A673 (cell line): ENCODE data around the gene ZNF620.

Source experiments
- EZH2 ChIP-seq: fragments of 200-600 bp; sonication (generic); IDR thresholded peaks from 2 replicates; pipeline ENCODE4 v1.6.1; 2017; ENCODE audit warnings: borderline replicate concordance, low read depth, mild to moderate bottlenecking, mixed read lengths, antibody characterized with exemption, low read length; ENCODE audit not compliant: poor library complexity, severe bottlenecking
- TF ChIP-seq, protein P1 (sequence below): fragments of 300-800, 200-600 bp; sonication (generic); conservative IDR thresholded peaks from 2 replicates; pipeline ENCODE4 v1.5.1; 2017; ENCODE audit warnings: low read depth, mild to moderate bottlenecking, antibody characterized with exemption, low read length, moderate library complexity, mixed read lengths

DNA sequence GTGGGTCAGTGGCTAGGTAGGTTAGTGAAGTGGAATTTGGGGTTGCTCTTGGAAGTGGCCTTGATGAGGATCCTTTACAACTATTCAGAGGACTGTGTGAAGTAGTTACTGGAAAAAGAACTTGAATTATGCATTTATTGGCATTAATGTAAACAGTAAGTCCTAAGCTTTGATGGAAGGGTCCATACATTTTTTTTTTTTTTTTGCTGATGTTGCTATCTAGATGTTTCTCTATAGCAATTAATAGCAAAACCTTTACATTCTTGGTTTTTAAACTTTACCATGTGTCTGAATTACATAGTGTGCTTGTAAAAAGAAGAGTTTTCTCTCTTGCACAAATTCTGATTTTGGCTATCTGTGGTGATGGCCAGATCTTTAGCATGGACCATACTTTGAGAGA is 28.4 kb downstream of the ZNF620 start:
- TF ChIP-seq, protein P1, sequence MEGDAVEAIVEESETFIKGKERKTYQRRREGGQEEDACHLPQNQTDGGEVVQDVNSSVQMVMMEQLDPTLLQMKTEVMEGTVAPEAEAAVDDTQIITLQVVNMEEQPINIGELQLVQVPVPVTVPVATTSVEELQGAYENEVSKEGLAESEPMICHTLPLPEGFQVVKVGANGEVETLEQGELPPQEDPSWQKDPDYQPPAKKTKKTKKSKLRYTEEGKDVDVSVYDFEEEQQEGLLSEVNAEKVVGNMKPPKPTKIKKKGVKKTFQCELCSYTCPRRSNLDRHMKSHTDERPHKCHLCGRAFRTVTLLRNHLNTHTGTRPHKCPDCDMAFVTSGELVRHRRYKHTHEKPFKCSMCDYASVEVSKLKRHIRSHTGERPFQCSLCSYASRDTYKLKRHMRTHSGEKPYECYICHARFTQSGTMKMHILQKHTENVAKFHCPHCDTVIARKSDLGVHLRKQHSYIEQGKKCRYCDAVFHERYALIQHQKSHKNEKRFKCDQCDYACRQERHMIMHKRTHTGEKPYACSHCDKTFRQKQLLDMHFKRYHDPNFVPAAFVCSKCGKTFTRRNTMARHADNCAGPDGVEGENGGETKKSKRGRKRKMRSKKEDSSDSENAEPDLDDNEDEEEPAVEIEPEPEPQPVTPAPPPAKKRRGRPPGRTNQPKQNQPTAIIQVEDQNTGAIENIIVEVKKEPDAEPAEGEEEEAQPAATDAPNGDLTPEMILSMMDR = no peak
- no peak for TF ChIP-seq EZH2
